GM23248 (cell line): ENCODE measurements around the gene PSMB3. TPM values are rescaled to one million over a fixed set of nuclear protein-coding genes. Genes with fewer than 3 reads are reported as not detected.

Experiments
- DNase-seq: peaks from one replicate; pipeline ENCODE4 v3.0.0-alpha.2; 2015
- H2AFZ ChIP-seq: fragments of 200-600 bp; sonication (generic); 2 replicates; pipeline ENCODE4 v1.6.1; 2016; ENCODE audit warnings: antibody characterized with exemption
- H3F3A ChIP-seq: fragments of 200-600 bp; sonication (generic); 2 replicates; pipeline ENCODE4 v1.6.1; 2016; ENCODE audit warnings: mild to moderate bottlenecking, antibody characterized with exemption, mixed run types; ENCODE audit not compliant: insufficient read depth
- H3K27ac ChIP-seq: fragments of 200-600 bp; sonication (generic); 2 replicates; pipeline ENCODE4 v1.5.1; 2016; ENCODE audit warnings: mild to moderate bottlenecking
- H3K27me3 ChIP-seq: fragments of 200-600 bp; sonication (generic); replicated peaks from 2 replicates; pipeline ENCODE4 v1.6.1; 2016; ENCODE audit warnings: mild to moderate bottlenecking; ENCODE audit not compliant: insufficient read depth
- H3K36me3 ChIP-seq: fragments of 200-600 bp; sonication (generic); 2 replicates; pipeline ENCODE4 v1.6.1; 2016; ENCODE audit warnings: low read depth, mild to moderate bottlenecking
- H3K4me1 ChIP-seq: fragments of 200-600 bp; sonication (generic); 2 replicates; pipeline ENCODE4 v1.6.1; 2016; ENCODE audit warnings: mild to moderate bottlenecking; ENCODE audit not compliant: insufficient read depth
- H3K4me2 ChIP-seq: fragments of 200-600 bp; sonication (generic); one replicate; pipeline ENCODE4 v1.6.1; 2016; ENCODE audit warnings: mild to moderate bottlenecking; ENCODE audit not compliant: unreplicated experiment
- H3K4me3 ChIP-seq: fragments of 200-600 bp; sonication (generic); 2 replicates; pipeline ENCODE4 v1.5.1; 2016; ENCODE audit warnings: mild to moderate bottlenecking
- H3K79me2 ChIP-seq: fragments of 200-600 bp; sonication (generic); 2 replicates; pipeline ENCODE4 v1.6.1; 2016; ENCODE audit warnings: mild to moderate bottlenecking; ENCODE audit not compliant: insufficient read depth
- H3K9ac ChIP-seq: fragments of 200-600 bp; sonication (generic); 2 replicates; pipeline ENCODE4 v1.6.1; 2016; ENCODE audit warnings: mild to moderate bottlenecking
- H3K9me2 ChIP-seq: fragments of 200-600 bp; sonication (generic); 2 replicates; pipeline ENCODE4 v1.6.1; 2016; ENCODE audit warnings: mixed run types, mild to moderate bottlenecking, moderate library complexity; ENCODE audit not compliant: insufficient read depth
- H3K9me3 ChIP-seq: fragments of 200-600 bp; sonication (generic); one replicate; pipeline ENCODE4 v1.6.1; 2017; ENCODE audit warnings: low read depth
- H4K20me1 ChIP-seq: fragments of 200-600 bp; sonication (generic); 2 replicates; pipeline ENCODE4 v1.6.0; 2016; ENCODE audit not compliant: insufficient read depth
- EZH2 ChIP-seq: fragments of 200-600 bp; sonication (generic); IDR thresholded peaks from 2 replicates; pipeline ENCODE4 v1.6.1; 2018; ENCODE audit warnings: antibody characterized with exemption, mild to moderate bottlenecking; ENCODE audit not compliant: insufficient read depth, poor library complexity, severe bottlenecking
- EZH2phosphoT487 ChIP-seq: fragments of 200-600 bp; sonication (generic); IDR thresholded peaks from 2 replicates; pipeline ENCODE4 v1.6.1; 2018; ENCODE audit warnings: antibody characterized with exemption, moderate library complexity, mild to moderate bottlenecking, low read depth; ENCODE audit not compliant: insufficient read depth
- WGBS, 2 experiments: methylation state at CpG; one replicate each; pipeline ENCODE4 v1.1.6; 2015 to 2017; ENCODE audit warnings: low lambda C conversion rate in 2 of 2, low coverage in 1 of 2; ENCODE audit errors: missing lambda C conversion rate in 2 of 2; 5-methylcytosine and 5-hydroxymethylcytosine counted together
- in situ Hi-C: fragments of 300-500 bp; cut with MboI; formaldehyde crosslinking; loops from 2 replicates; pipeline ENCODE4 v1.15.0; 2020
- polyA plus RNA-seq: library from polyadenylated mRNA; unstranded; fragments of >200 nt; fragmentation: Nextera tagmentation; extraction: Ambion mirVana; gene quantifications from 2 replicates; pipeline ENCODE4 v1.2.1, GENCODE V29; 2016
- total RNA-seq: library from RNA; depleted of rRNA; stranded (reverse); fragments of >200 nt; shearing (Covaris generic); gene quantifications from 2 replicates; pipeline ENCODE4 v1.2.3, GENCODE V29; 2014

PSMB3 gene
- total and polyA plus RNA-seq, 2 experiments from 2014 or later: 149 to 310 TPM

- no peak overlapping the region for H3K4me3 ChIP-seq
- WGBS, 2 experiments: 86% methylated on average over 21 of the region's 21 CpGs
- no peaks in the 10 kb centered on the region for H4K20me1 ChIP-seq
These were observed 44.7 kb upstream of the PSMB3 start for GRCh38 chr17:38707678-38708351.

GRCh38 chr17:38709104-38709820 is 43.3 kb upstream of the PSMB3 start:
- H3K27me3 ChIP-seq: no peaks in the 10 kb centered on the region
- H3K4me2 ChIP-seq: no peak overlapping the region
- no peak overlapping the region for H2AFZ ChIP-seq
- H3K9ac ChIP-seq: no peak overlapping the region
- TF ChIP-seq EZH2phosphoT487 (no peak), EZH2 (no peak)
- WGBS, 2 experiments: 85 to 89% methylated on average over 18 of the region's 18 CpGs
- no peaks in the 10 kb centered on the region for H3K9me2 ChIP-seq
- H4K20me1 ChIP-seq: no peaks in the 10 kb centered on the region
- H3K4me1 ChIP-seq: no peaks in the 10 kb centered on the region
- no peaks in the 10 kb centered on the region for H3K9me3 ChIP-seq
- no peak for DNase-seq
- H3K79me2 ChIP-seq: peaks cover 5% of the 10 kb centered on the region; the same call in 1 of the 2 replicates
- in situ Hi-C loops: no loop called here
- H3K27ac ChIP-seq: no peak overlapping the region
- H3K4me3 ChIP-seq: no peak overlapping the region
- no peaks in the 10 kb centered on the region for H3F3A ChIP-seq
- H3K36me3 ChIP-seq: no peaks in the 10 kb centered on the region; the same call in 1 of the 2 replicates

More at GRCh38 chr17:38707678-38708351, 44.7 kb upstream of the PSMB3 start:
- H3K27ac ChIP-seq: no peak overlapping the region
- H3K36me3 ChIP-seq: no peaks in the 10 kb centered on the region
- no peak for TF ChIP-seq EZH2phosphoT487
- no peak for TF ChIP-seq EZH2
- H2AFZ ChIP-seq: no peak overlapping the region
- 0 out of 2 replicates have a peak, but pooled peaks cover 6% of the 10 kb centered on the region for H3K4me1 ChIP-seq
- H3K4me2 ChIP-seq: no peak overlapping the region
- H3K27me3 ChIP-seq: no peaks in the 10 kb centered on the region
- in situ Hi-C loops: no loop called here
- H3K79me2 ChIP-seq: peaks cover 8% of the 10 kb centered on the region; the same call in 1 of the 2 replicates
- H3K9me2 ChIP-seq: no peaks in the 10 kb centered on the region
- no peaks in the 10 kb centered on the region for H3K9me3 ChIP-seq
- H3K9ac ChIP-seq: no peak overlapping the region
- peaks cover 7% of the 10 kb centered on the region; the same call in 1 of the 2 replicates for H3F3A ChIP-seq
- DNase-seq: no peak

GRCh38 chr17:38709864-38710603 is 42.5 kb upstream of the PSMB3 start:
- no peak for DNase-seq
- in situ Hi-C loops: no loop called here
- H4K20me1 ChIP-seq: no peaks in the 10 kb centered on the region
- TF ChIP-seq EZH2 (no peak), EZH2phosphoT487 (no peak)
- no peaks in the 10 kb centered on the region for H3K79me2 ChIP-seq
- H3K27me3 ChIP-seq: no peaks in the 10 kb centered on the region
- H2AFZ ChIP-seq: no peak overlapping the region
- WGBS, 2 experiments: 78 to 80% methylated on average over 13 of the region's 13 CpGs
- H3K4me1 ChIP-seq: no peaks in the 10 kb centered on the region
- H3K4me2 ChIP-seq: no peak overlapping the region
- H3K9me2 ChIP-seq: no peaks in the 10 kb centered on the region
- H3K27ac ChIP-seq: no peak overlapping the region
- H3K4me3 ChIP-seq: no peak overlapping the region
- H3K9me3 ChIP-seq: no peaks in the 10 kb centered on the region
- no peaks in the 10 kb centered on the region; the same call in 1 of the 2 replicates for H3K36me3 ChIP-seq
- no peaks in the 10 kb centered on the region for H3F3A ChIP-seq
- no peak overlapping the region for H3K9ac ChIP-seq

- in situ Hi-C loops: no loop called here
- Histone ChIP-seq H3K27me3 (no peaks in the 10 kb centered on the region), H3K4me3 (no peak overlapping the region), H3K4me2 (no peak overlapping the region), H4K20me1 (no peaks in the 10 kb centered on the region), H3K9me2 (no peaks in the 10 kb centered on the region), H3K79me2 (no peaks in the 10 kb centered on the region), H3K9me3 (no peaks in the 10 kb centered on the region), H3K9ac (no peak overlapping the region), H3K27ac (no peak overlapping the region), H2AFZ (no peak overlapping the region), H3K36me3 (no peaks in the 10 kb centered on the region; the same call in 1 of the 2 replicates), H3F3A (no peaks in the 10 kb centered on the region), H3K4me1 (no peaks in the 10 kb centered on the region)
- no peak for TF ChIP-seq EZH2phosphoT487
- no peak for TF ChIP-seq EZH2
- WGBS, 2 experiments: 84 to 87% methylated on average over 3 of the region's 3 CpGs
- DNase-seq: no peak
These were observed 42.0 kb upstream of the PSMB3 start for GRCh38 chr17:38710604-38710962.
